RWPE1 (cell line): ENCODE data around the gene RAB4A.

Experiments used
- CTCF ChIA-PET: fragments of 350-600 bp; sonication (Branson Sonifier 250); formaldehyde crosslinking; extraction: SDS; loops from one replicate; lab custom pipeline; 2021; lab: Yijun Ruan, JAX
- POLR2A ChIA-PET: fragments of 400-600 bp; formaldehyde crosslinking; extraction: SDS; loops from one replicate; lab custom pipeline; 2020; ENCODE audit warnings: antibody characterized with exemption; ENCODE audit not compliant: low non-redundant PET; lab: Yijun Ruan, JAX
- DNase-seq: peaks from one replicate; pipeline ENCODE4 v3.0.0; 2012; ENCODE audit warnings: low spot score
- H3K27ac ChIP-seq: fragments of 450-650 bp; 2 replicates; pipeline ENCODE4 v1.5.1; 2017
- CTCF ChIP-seq: fragments of 450-650 bp; conservative IDR thresholded peaks from 2 replicates; pipeline ENCODE4 v1.5.1; 2017; ENCODE audit warnings: low read depth, mild to moderate bottlenecking

Gene RAB4A

DNA sequence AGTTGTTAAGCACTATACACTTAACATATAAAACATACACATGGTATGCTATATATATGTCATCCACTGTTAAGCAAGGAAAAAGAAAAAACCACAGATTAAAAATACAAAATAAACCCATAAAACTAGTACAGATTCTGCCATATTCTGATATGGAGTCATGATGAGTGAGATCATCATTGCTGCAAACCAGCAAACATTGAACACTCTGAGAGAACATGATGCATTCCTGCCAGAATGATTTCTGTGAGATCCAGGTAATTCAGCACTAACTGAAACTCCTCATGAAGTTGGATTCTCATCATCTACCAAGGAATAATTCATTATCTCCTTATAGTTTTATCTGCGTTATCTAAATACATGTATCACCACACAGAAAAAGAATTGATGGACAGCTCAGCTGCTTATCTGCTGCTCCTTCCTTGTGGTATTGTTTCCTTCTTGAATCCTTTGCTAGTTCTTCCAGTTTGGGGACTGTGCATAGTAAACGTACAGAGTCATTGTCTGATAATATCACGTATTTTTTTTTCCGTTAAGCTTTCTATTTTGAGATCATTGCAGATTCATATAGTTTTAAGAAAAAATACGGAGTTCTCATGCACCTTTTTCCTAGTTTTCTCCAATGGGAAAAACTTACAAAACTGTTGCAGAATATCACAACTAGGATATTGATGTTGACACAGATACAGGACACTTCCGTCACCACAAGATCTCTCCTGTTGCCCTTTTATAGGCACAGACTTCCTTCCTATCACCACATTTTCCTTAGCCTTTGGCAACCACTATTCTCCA is 9.3 kb downstream of the RAB4A start:
- POLR2A ChIA-PET, result no interaction called here

GRCh38 chr1:229280921-229281320 is 10.0 kb downstream of the RAB4A start:
- TF ChIP-seq CTCF, result no peak
- no peak overlapping the region for H3K27ac ChIP-seq
- no peak for DNase-seq
- ChIA-PET POLR2A (no interaction called here), CTCF (interaction anchor here (0.6 kb wide), 1 partner anchor 81 kb away, joined by 3 read pairs; no protein-coding TSS in a partner anchor)

More for the DNA sequence above, 9.3 kb downstream of the RAB4A start:
- DNase-seq, result no peak
- CTCF ChIA-PET, result interaction anchor here (0.6 kb wide), 1 partner anchor 81 kb away, joined by 3 read pairs; no protein-coding TSS in a partner anchor
- TF ChIP-seq CTCF, result no peak
- H3K27ac ChIP-seq, result no peak overlapping the region

GRCh38 chr1:229281339-229281926 is 10.5 kb downstream of the RAB4A start:
- POLR2A ChIA-PET, result no interaction called here

GRCh38 chr1:229282295-229282823 is 11.4 kb downstream of the RAB4A start:
- ChIA-PET CTCF (no interaction called here), POLR2A (no interaction called here)
- no peak for TF ChIP-seq CTCF
- no peak for DNase-seq
- H3K27ac ChIP-seq, result no peak overlapping the region

More at GRCh38 chr1:229281339-229281926, 10.5 kb downstream of the RAB4A start:
- CTCF ChIA-PET, result interaction anchor here (0.6 to 0.7 kb wide), 3 partner anchors 80 to 244 kb away, joined by 3 read pairs; no protein-coding TSS in a partner anchor
- no peak for TF ChIP-seq CTCF
- H3K27ac ChIP-seq, result no peak overlapping the region
- DNase-seq, result no peak

GRCh38 chr1:229283183-229283611 is 12.3 kb downstream of the RAB4A start:
- no peak overlapping the region for H3K27ac ChIP-seq
- POLR2A ChIA-PET, result no interaction called here
- no peak for TF ChIP-seq CTCF
- CTCF ChIA-PET, result interaction anchor here (0.7 kb wide), 1 partner anchor 205 kb away, joined by 6 read pairs; no protein-coding TSS in a partner anchor
- DNase-seq, result no peak

DNA sequence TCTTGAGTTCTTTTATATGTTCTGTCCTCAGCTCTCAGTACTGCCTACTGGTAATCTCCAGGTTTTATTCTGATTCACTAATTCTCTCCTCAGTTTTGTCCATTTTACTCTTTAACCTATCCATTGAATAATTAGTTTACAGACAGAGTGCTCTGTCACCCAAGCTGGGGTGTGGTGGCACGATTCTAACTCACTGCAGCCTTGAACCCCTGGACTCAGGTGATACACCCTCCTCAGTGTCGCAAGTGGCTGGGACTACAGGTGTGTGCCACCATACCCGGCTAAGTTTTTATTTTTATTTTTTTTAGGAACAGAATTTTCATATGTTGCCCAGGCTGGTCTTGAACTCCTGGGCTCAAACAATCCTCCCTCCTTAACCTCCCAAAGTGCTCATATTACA is 14.0 kb downstream of the RAB4A start:
- H3K27ac ChIP-seq, result no peak overlapping the region
- DNase-seq, result no peak
- TF ChIP-seq CTCF, result no peak
- ChIA-PET POLR2A (no interaction called here), CTCF (interaction anchor here (0.6 to 0.7 kb wide), 2 partner anchors 29 to 30 kb away, joined by 4 read pairs; no protein-coding TSS in a partner anchor)
